Lower leg skin (tissue), 4 donors: ENCODE results near the gene TRAK1. TPM values are rescaled to one million over a fixed set of nuclear protein-coding genes. Genes with fewer than 3 reads are reported as not detected.

Experiments used
- DNase-seq, 2 donors: peaks; one replicate each; pipeline ENCODE4 v3.0.0-alpha.2; 2019; ENCODE audit warnings: low spot score in 2 of 2
- H3K4me3 ChIP-seq: fragments of 200-600 bp; sonication (generic); 2 replicates; pipeline ENCODE4 v1.5.1; 2017; ENCODE audit warnings: mild to moderate bottlenecking, low read depth; ENCODE audit not compliant: poor library complexity, severe bottlenecking
- CTCF ChIP-seq, 3 donors: fragments of 450-650 bp; IDR thresholded peaks; one replicate each; pipeline ENCODE4 v1.5.1; 2016; ENCODE audit warnings: antibody characterized with exemption in 3 of 3, mild to moderate bottlenecking in 3 of 3, moderate library complexity in 2 of 3
- POLR2A ChIP-seq, 2 donors: fragments of 450-650 bp; IDR thresholded peaks; one replicate each; pipeline ENCODE4 v1.6.1; 2016 to 2017; ENCODE audit warnings: antibody characterized with exemption in 2 of 2, mild to moderate bottlenecking in 1 of 2, moderate library complexity in 1 of 2
- WGBS, 2 donors: methylation state at CpG; one replicate each; pipeline ENCODE4 v1.1.5; 2018; 5-methylcytosine and 5-hydroxymethylcytosine counted together
- intact Hi-C: fragments of 100-400 bp; cut with DNase I; formaldehyde crosslinking; loops from one replicate; pipeline ENCODE4 v1.15.0; 2023; ENCODE audit warnings: low total_unique reads
- total RNA-seq, 4 donors: library from RNA; depleted of rRNA; stranded (reverse); fragments of >200 nt; gene quantifications; one replicate each; pipeline ENCODE4 v1.1.0, GENCODE V29; 2016

TRAK1 gene
- total RNA-seq, 4 donors from 2014 or later: 69.0 to 96.3 (median 84.9) TPM

- TF ChIP-seq CTCF (IDR thresholded peaks at IDR 0.05): no peak
- TF ChIP-seq POLR2A (IDR thresholded peaks at IDR 0.05): no peak
- 93 to 98% methylated on average over 2 of the region's 2 CpGs for WGBS, 2 donors
- DNase-seq: no peak
- H3K4me3 ChIP-seq: no peak overlapping the region
- intact Hi-C loops: loop anchor here (5.0 kb wide), 1 partner anchor 198 kb away; no protein-coding TSS in a partner anchor
Measured at GRCh38 chr3:42095540-42095939, 4.4 kb downstream of the TRAK1 start.

- WGBS, 2 donors: 23 to 31% methylated on average over 8 of the region's 8 CpGs
- no peak for TF ChIP-seq POLR2A (IDR thresholded peaks at IDR 0.05)
- no peak for TF ChIP-seq CTCF (IDR thresholded peaks at IDR 0.05)
- DNase-seq: no peak
- intact Hi-C loops: loop anchor here (5.0 kb wide), 1 partner anchor 200 kb away; no protein-coding TSS in a partner anchor
- H3K4me3 ChIP-seq: no peak overlapping the region
Measured at GRCh38 chr3:42096796-42097565, 5.8 kb downstream of the TRAK1 start.

GRCh38 chr3:42097566-42097946 lies 6.4 kb downstream of the TRAK1 start:
- WGBS, 2 donors: 83 to 86% methylated on average over 3 of the region's 3 CpGs
- TF ChIP-seq POLR2A (IDR thresholded peaks at IDR 0.05): no peak
- TF ChIP-seq CTCF (IDR thresholded peaks at IDR 0.05): no peak
- no peak for DNase-seq
- intact Hi-C loops: loop anchor here (5.0 kb wide), 1 partner anchor 200 kb away; no protein-coding TSS in a partner anchor
- no peak overlapping the region for H3K4me3 ChIP-seq

- H3K4me3 ChIP-seq: no peak overlapping the region
- intact Hi-C loops: loop anchor here (2.0 to 5.0 kb wide), 2 partner anchors 85 to 201 kb away; no protein-coding TSS in a partner anchor
- WGBS, 2 donors: 67 to 68% methylated on average over 6 of the region's 6 CpGs
- TF ChIP-seq POLR2A (IDR thresholded peaks at IDR 0.05) (no peak), CTCF (IDR thresholded peaks at IDR 0.05) (no peak)
- no peak for DNase-seq
Measured at GRCh38 chr3:42098171-42098570, 7.0 kb downstream of the TRAK1 start.

- H3K4me3 ChIP-seq: no peak overlapping the region
- intact Hi-C loops: loop anchor here (2.0 to 5.0 kb wide), 2 partner anchors 86 to 202 kb away; no protein-coding TSS in a partner anchor
- WGBS, 2 donors: 63 to 67% methylated on average over 19 of the region's 19 CpGs
- TF ChIP-seq CTCF (IDR thresholded peaks at IDR 0.05): no peak
- no peak for TF ChIP-seq POLR2A (IDR thresholded peaks at IDR 0.05)
- no peak for DNase-seq
Measured at GRCh38 chr3:42099020-42099765, 8.0 kb downstream of the TRAK1 start.
